Stimulated activated CD4-positive, alpha-beta T cell treated with anti-CD3 and anti-CD28 coated beads, Interleukin-1b, Interleukin-23, amount 100 ng/mL, for 24 hours (primary cell): ENCODE data around the gene STX5.
"Not testable (repeated sequence)": the region's sequence is repeated elsewhere in the genome, so short reads cannot be mapped to it uniquely, and the experiment has no call there.

Source experiments
- DNase-seq, 4 experiments: peaks; one replicate each; pipeline ENCODE4 v3.0.0-alpha.2; 2020; ENCODE audit warnings: low read depth in 4 of 4, low spot score in 1 of 4

STX5 gene

GRCh38 chr11:62788991-62789390 is 42.9 kb downstream of the STX5 start:
- DNase-seq, result no peak

GRCh38 chr11:62787005-62787759 is 44.7 kb downstream of the STX5 start, which contains the start of gene TMEM179B:
Gene TMEM179B (plus strand): TSS chr11:62787402. CDS start chr11:62787432, 30 bp downstream.
- peak; percentile 97 to 100 (median 98) for DNase-seq

- peak; percentile 62 to 77 (median 64) for DNase-seq
These were observed 45.4 kb downstream of the STX5 start for GRCh38 chr11:62786318-62787004.

- no peak for DNase-seq
These were observed 49.1 kb downstream of the STX5 start for GRCh38 chr11:62782753-62783152.

GRCh38 chr11:62778441-62778840 is 53.4 kb downstream of the STX5 start:
- no peak for DNase-seq

GRCh38 chr11:62777389-62777788 is 54.5 kb downstream of the STX5 start:
- DNase-seq, result no peak

GRCh38 chr11:62775646-62776045 is 56.2 kb downstream of the STX5 start:
- DNase-seq, result no peak

GRCh38 chr11:62774407-62774806 is 57.4 kb downstream of the STX5 start:
- DNase-seq, result no peak

GRCh38 chr11:62771144-62772021 is 60.5 kb downstream of the STX5 start, which contains the start of gene TAF6L:
Gene TAF6L (plus strand): TSS chr11:62771396. CDS start chr11:62775784, 4,388 bp downstream.
- peak; percentile 88 to 97 (median 89) for DNase-seq

GRCh38 chr11:62770778-62771143 is 61.1 kb downstream of the STX5 start:
- DNase-seq, result no peak

- DNase-seq, result not testable (repeated sequence)
These were observed 71.0 kb downstream of the STX5 start for GRCh38 chr11:62760867-62761227.

GRCh38 chr11:62757846-62758788 is 73.7 kb downstream of the STX5 start:
- no peak for DNase-seq
